T-cell (primary cell): Measurements from ENCODE around the gene MOG. TPM values are rescaled to one million over a fixed set of nuclear protein-coding genes. Genes with fewer than 3 reads are reported as not detected.

Source experiments
- ATAC-seq, 4 experiments: fragments of 200-7000 bp in 3 of 4; fragments of 150-1000 bp in 1 of 4; cut with Tn5 transposase; replicated peaks in 1 of 4; 1 replicate in 3 of 4; 2 replicates in 1 of 4; pipeline ENCODE4 v1.10.0; 2021; ENCODE audit warnings: moderate library complexity in 3 of 4, mild to moderate bottlenecking in 2 of 4, moderate number of reproducible peaks in 1 of 4
- CTCF ChIA-PET, 2 donors: fragments of 300-600 bp; sonication (Branson Sonifier 250); formaldehyde crosslinking; loops; one replicate each; lab custom pipeline; 2022; ENCODE audit warnings: antibody characterized with exemption in 2 of 2; lab: Charles Lee
- POLR2A ChIA-PET, 2 donors: fragments of 300-600 bp; sonication (Branson Sonifier 250); formaldehyde crosslinking; loops; one replicate each; lab custom pipeline; 2022; ENCODE audit warnings: antibody characterized with exemption in 2 of 2; lab: Charles Lee
- DNase-seq, 35 experiments: peaks; one replicate each; pipeline versions ENCODE4 v3.0.0 to v3.0.0-alpha.2; 2013 to 2023
- H3K27ac ChIP-seq: one replicate; pipeline ENCODE4 v1.5.1; 2013; ENCODE audit warnings: low read length
- H3K27me3 ChIP-seq, 2 experiments: replicated peaks in 1 of 2; 1 replicate in 1 of 2; 2 replicates in 1 of 2; pipeline versions ENCODE4 v1.6.1 to v1.7.0; 2013; ENCODE audit warnings: low read length in 1 of 2, mixed read lengths in 1 of 2; ENCODE audit not compliant: control insufficient read depth in 2 of 2, insufficient read depth in 2 of 2; ENCODE audit errors: extremely low read depth in 1 of 2
- H3K36me3 ChIP-seq, 2 donors: 1 replicate in 1 of 2; 2 replicates in 1 of 2; pipeline versions ENCODE4 v1.6.1 to v1.7.0; 2013; ENCODE audit warnings: low read length in 1 of 2; ENCODE audit not compliant: control insufficient read depth in 2 of 2, insufficient read depth in 1 of 2; ENCODE audit errors: extremely low read depth in 1 of 2
- H3K4me1 ChIP-seq, 2 experiments: 1 replicate in 1 of 2; 2 replicates in 1 of 2; pipeline versions ENCODE4 v1.6.1 to v1.7.0; 2013; ENCODE audit warnings: low read length in 2 of 2, mixed read lengths in 1 of 2; ENCODE audit not compliant: insufficient read depth in 2 of 2, control insufficient read depth in 1 of 2; ENCODE audit errors: extremely low read depth in 1 of 2
- H3K4me3 ChIP-seq, 2 donors: 1 replicate in 1 of 2; 2 replicates in 1 of 2; pipeline versions ENCODE4 v1.5.1 to v1.7.0; 2013; ENCODE audit warnings: mild to moderate bottlenecking in 2 of 2, low read length in 1 of 2, moderate library complexity in 1 of 2; ENCODE audit not compliant: control insufficient read depth in 1 of 2; ENCODE audit errors: extremely low read depth in 1 of 2
- H3K9me3 ChIP-seq: 2 replicates; pipeline ENCODE4 v1.7.0; 2013
- H3K27ac Mint-ChIP-seq, 2 donors: one replicate each; pipeline ENCODE4 v1.8.0; 2020 to 2021; ENCODE audit warnings: mild to moderate bottlenecking in 2 of 2, mixed read lengths in 2 of 2
- H3K27me3 Mint-ChIP-seq, 2 donors: one replicate each; pipeline ENCODE4 v1.8.0; 2021 to 2022; ENCODE audit warnings: mixed read lengths in 2 of 2
- H3K36me3 Mint-ChIP-seq: one replicate; pipeline ENCODE4 v1.8.0; 2021; ENCODE audit warnings: mixed read lengths
- H3K4me1 Mint-ChIP-seq, 3 donors: one replicate each; pipeline ENCODE4 v1.8.0; 2020 to 2022; ENCODE audit warnings: mixed read lengths in 3 of 3, mild to moderate bottlenecking in 1 of 3
- H3K4me3 Mint-ChIP-seq, 3 donors: one replicate each; pipeline ENCODE4 v1.8.0; 2020 to 2022; ENCODE audit warnings: mild to moderate bottlenecking in 3 of 3, mixed read lengths in 3 of 3, moderate library complexity in 3 of 3
- H3K9me3 Mint-ChIP-seq, 3 donors: one replicate each; pipeline ENCODE4 v1.8.0; 2020 to 2022; ENCODE audit warnings: mixed read lengths in 3 of 3
- WGBS: methylation state at CpG from one replicate; pipeline ENCODE4 v1.1.5; 2013; ENCODE audit warnings: missing lambda C conversion rate; ENCODE audit not compliant: insufficient coverage; 5-methylcytosine and 5-hydroxymethylcytosine counted together
- total RNA-seq, 35 experiments: library from RNA in 6 of 35; stranded (reverse) in 6 of 35; fragments of 120-200 nt in 1 of 35; gene quantifications; one replicate each; pipeline versions ENCODE4 v1.2.1 to v1.2.4 and lab custom pipeline; 2013 to 2026

Gene MOG
- total RNA-seq (not detected), total RNA-seq (lab: John Stamatoyannopoulos, UW) (0 to 0.10 (median 0) reads per million in 29 experiments)
- not detected for total RNA-seq (2013)

- WGBS: 78% methylated on average over 4 of the region's 4 CpGs
- peaks cover under 1 to 1% (median under 1%) of the 10 kb centered on the region in 3 donors for H3K4me1 Mint-ChIP-seq
These were observed at the start of gene MOG for GRCh38 chr6:29656798-29657197. Gene MOG (plus strand): TSS chr6:29657092. CDS start chr6:29657210, 118 bp downstream.

GRCh38 chr6:29608131-29608530 is 48.8 kb upstream of the MOG start:
- Histone ChIP-seq H3K9me3 (no peaks in the 10 kb centered on the region), H3K4me1 (no peaks in the 10 kb centered on the region), H3K36me3 (peaks cover 3 to 10% of the 10 kb centered on the region in 2 donors), H3K27me3 (no peaks in the 10 kb centered on the region), H3K27ac (no peak overlapping the region), H3K4me3 (no peak overlapping the region)
- CTCF ChIA-PET: no interaction called here
- H3K4me3 Mint-ChIP-seq: no peak overlapping the region
- no peaks in the 10 kb centered on the region for H3K4me1 Mint-ChIP-seq
- H3K27me3 Mint-ChIP-seq: peaks cover 0 to under 1% of the 10 kb centered on the region in 2 donors
- no peak overlapping the region for H3K27ac Mint-ChIP-seq
- H3K9me3 Mint-ChIP-seq: no peaks in the 10 kb centered on the region
- no peak for ATAC-seq
- H3K36me3 Mint-ChIP-seq: peaks cover 65% of the 10 kb centered on the region
- no peak for DNase-seq
- POLR2A ChIA-PET: no interaction called here

More at GRCh38 chr6:29656798-29657197, at the start of gene MOG:
- no peaks in the 10 kb centered on the region for H3K36me3 Mint-ChIP-seq
- ChIA-PET POLR2A (no interaction called here), CTCF (interaction anchor here in 1 of 2 donors (0.7 kb wide), 1 partner anchor 13 kb away, joined by 3 read pairs; no protein-coding TSS in a partner anchor)
- DNase-seq (no peak), ATAC-seq (no peak)
- H3K9me3 Mint-ChIP-seq: no peaks in the 10 kb centered on the region
- no peaks in the 10 kb centered on the region for H3K9me3 ChIP-seq
- no peak within 1 kb of the TSS for H3K27ac Mint-ChIP-seq
- H3K36me3 ChIP-seq: no peaks in the 10 kb centered on the region
- H3K27me3 ChIP-seq: peaks cover 10 to 35% of the 10 kb centered on the region in 2 experiments
- peaks cover 36 to 48% of the 10 kb centered on the region in 2 donors for H3K27me3 Mint-ChIP-seq
- H3K4me1 ChIP-seq: no peaks in the 10 kb centered on the region
- no peak within 1 kb of the TSS for H3K27ac ChIP-seq
- no peak within 1 kb of the TSS for H3K4me3 ChIP-seq
- H3K4me3 Mint-ChIP-seq: no peak within 1 kb of the TSS

DNA sequence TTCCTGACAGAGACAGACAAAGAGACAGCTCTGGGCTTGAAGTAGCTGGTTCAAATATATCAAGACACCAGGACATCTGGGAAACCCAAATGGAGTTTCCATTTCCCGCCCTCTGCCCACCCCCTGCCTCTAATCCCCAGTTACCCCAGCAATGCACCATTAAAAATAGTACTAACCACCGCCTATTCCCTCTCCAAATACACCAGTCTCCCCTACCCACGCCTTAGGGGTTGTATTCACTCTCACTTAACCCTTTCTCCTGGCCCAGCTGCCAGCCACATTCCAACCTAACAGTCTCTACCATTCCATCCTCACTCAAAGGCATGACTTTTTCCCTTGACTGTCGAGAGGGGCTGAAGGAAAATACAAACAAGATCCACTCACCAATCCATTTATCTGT is 46.4 kb upstream of the MOG start:
- H3K36me3 ChIP-seq: peaks cover 0 to 10% of the 10 kb centered on the region in 2 donors
- no peak for ATAC-seq
- H3K27ac Mint-ChIP-seq: no peak overlapping the region

GRCh38 chr6:29611426-29611825 is 45.5 kb upstream of the MOG start:
- ChIA-PET POLR2A (no interaction called here), CTCF (interaction anchor here in 1 of 2 donors (0.7 kb wide), 1 partner anchor 43 kb away, joined by 3 read pairs; no protein-coding TSS in a partner anchor)
- no peak overlapping the region for H3K4me3 Mint-ChIP-seq
- Histone ChIP-seq H3K27ac (no peak overlapping the region), H3K36me3 (peaks cover 0 to 6% of the 10 kb centered on the region in 2 donors), H3K9me3 (no peaks in the 10 kb centered on the region), H3K4me3 (no peak overlapping the region), H3K27me3 (no peaks in the 10 kb centered on the region), H3K4me1 (no peaks in the 10 kb centered on the region)
- no peaks in the 10 kb centered on the region for H3K27me3 Mint-ChIP-seq
- H3K9me3 Mint-ChIP-seq: no peaks in the 10 kb centered on the region
- no peak for ATAC-seq
- H3K36me3 Mint-ChIP-seq: peaks cover 57% of the 10 kb centered on the region
- DNase-seq: no peak
- H3K27ac Mint-ChIP-seq: no peak overlapping the region
- H3K4me1 Mint-ChIP-seq: no peaks in the 10 kb centered on the region
- no CpG with 5 or more reads among the region's 4 CpGs for WGBS

More for the DNA sequence above, 46.4 kb upstream of the MOG start:
- Histone ChIP-seq H3K4me1 (no peaks in the 10 kb centered on the region), H3K9me3 (no peaks in the 10 kb centered on the region), H3K27ac (no peak overlapping the region), H3K4me3 (no peak overlapping the region), H3K27me3 (no peaks in the 10 kb centered on the region)
- CTCF ChIA-PET: no interaction called here
- no peaks in the 10 kb centered on the region for H3K9me3 Mint-ChIP-seq
- DNase-seq: no peak
- H3K36me3 Mint-ChIP-seq: peaks cover 66% of the 10 kb centered on the region
- H3K27me3 Mint-ChIP-seq: no peaks in the 10 kb centered on the region
- no peak overlapping the region for H3K4me3 Mint-ChIP-seq
- POLR2A ChIA-PET: no interaction called here
- H3K4me1 Mint-ChIP-seq: no peaks in the 10 kb centered on the region
- 92% methylated on average over 2 of the region's 4 CpGs for WGBS

GRCh38 chr6:29617782-29618554 is 38.9 kb upstream of the MOG start:
- no peak for ATAC-seq

GRCh38 chr6:29619578-29620160 is 37.2 kb upstream of the MOG start:
- no peak overlapping the region for H3K4me3 Mint-ChIP-seq
- Histone ChIP-seq H3K36me3 (no peaks in the 10 kb centered on the region), H3K9me3 (no peaks in the 10 kb centered on the region), H3K4me1 (no peaks in the 10 kb centered on the region), H3K27me3 (no peaks in the 10 kb centered on the region), H3K27ac (no peak overlapping the region), H3K4me3 (no peak overlapping the region)
- ChIA-PET POLR2A (no interaction called here), CTCF (no interaction called here)
- H3K27me3 Mint-ChIP-seq: no peaks in the 10 kb centered on the region
- ATAC-seq (no peak), DNase-seq (no peak)
- H3K27ac Mint-ChIP-seq: no peak overlapping the region
- H3K36me3 Mint-ChIP-seq: peaks cover 29% of the 10 kb centered on the region
- H3K9me3 Mint-ChIP-seq: no peaks in the 10 kb centered on the region
- H3K4me1 Mint-ChIP-seq: no peaks in the 10 kb centered on the region
- WGBS: no CpG with 5 or more reads among the region's 1 CpG

More at GRCh38 chr6:29617782-29618554, 38.9 kb upstream of the MOG start:
- DNase-seq: no peak
- Mint-ChIP-seq H3K4me1 (no peaks in the 10 kb centered on the region), H3K4me3 (no peak overlapping the region), H3K36me3 (peaks cover 40% of the 10 kb centered on the region), H3K27ac (no peak overlapping the region), H3K9me3 (no peaks in the 10 kb centered on the region), H3K27me3 (no peaks in the 10 kb centered on the region)
- Histone ChIP-seq H3K27ac (no peak overlapping the region), H3K4me1 (no peaks in the 10 kb centered on the region), H3K9me3 (no peaks in the 10 kb centered on the region), H3K36me3 (no peaks in the 10 kb centered on the region), H3K27me3 (no peaks in the 10 kb centered on the region), H3K4me3 (no peak overlapping the region)
- ChIA-PET POLR2A (interaction anchor here in 1 of 2 donors (0.7 kb wide), 1 partner anchor 195 kb away, joined by 7 read pairs; no protein-coding TSS in a partner anchor), CTCF (interaction anchor here in 1 of 2 donors (1.9 kb wide), 1 partner anchor 36 kb away, joined by 5 read pairs; no protein-coding TSS in a partner anchor)
- WGBS: no CpG with 5 or more reads among the region's 8 CpGs
